ENCODE results near the gene NPIPB2. TPM values are rescaled to one million over a fixed set of nuclear protein-coding genes. Genes with fewer than 3 reads are reported as not detected.
"Not testable (repeated sequence)": the region's sequence is repeated elsewhere in the genome, so short reads cannot be mapped to it uniquely, and the experiment has no call there.

Gene NPIPB2
- 0.96 and 4.9 TPM in 2 replicates for total RNA-seq

DNA sequence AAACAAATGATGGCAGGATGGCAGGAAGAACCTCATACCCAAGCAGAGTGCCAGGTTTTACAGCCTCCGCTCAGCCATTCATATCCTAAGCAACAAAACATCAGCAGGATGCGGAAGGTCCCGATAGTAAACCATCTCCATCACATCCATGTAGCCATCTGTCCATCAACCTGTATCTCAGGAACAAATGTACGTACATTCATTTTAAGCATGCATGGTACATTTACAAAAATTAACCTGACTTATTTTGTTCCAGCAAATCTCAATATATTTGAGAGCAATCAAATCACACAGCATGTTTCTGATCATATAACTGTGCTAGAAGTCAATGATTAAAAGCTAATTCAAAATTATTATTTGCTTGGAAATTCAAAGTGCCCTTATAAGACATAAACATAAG is at the start of gene NPIPB2:
TSS of gene NPIPB2 (minus strand) at position 101 of the 400 bp plus-strand sequence. CDS start at position 101, 0 bp downstream.
- H3K27me3 ChIP-seq (ENCODE audit: control insufficient read depth, insufficient read depth, low read length); H3K4me3 ChIP-seq (ENCODE audit: low read depth, low read length); DNase-seq (ENCODE audit: low read depth); H3K36me3 ChIP-seq (ENCODE audit: control insufficient read depth, insufficient read depth, low read length): not testable (repeated sequence)

DNA sequence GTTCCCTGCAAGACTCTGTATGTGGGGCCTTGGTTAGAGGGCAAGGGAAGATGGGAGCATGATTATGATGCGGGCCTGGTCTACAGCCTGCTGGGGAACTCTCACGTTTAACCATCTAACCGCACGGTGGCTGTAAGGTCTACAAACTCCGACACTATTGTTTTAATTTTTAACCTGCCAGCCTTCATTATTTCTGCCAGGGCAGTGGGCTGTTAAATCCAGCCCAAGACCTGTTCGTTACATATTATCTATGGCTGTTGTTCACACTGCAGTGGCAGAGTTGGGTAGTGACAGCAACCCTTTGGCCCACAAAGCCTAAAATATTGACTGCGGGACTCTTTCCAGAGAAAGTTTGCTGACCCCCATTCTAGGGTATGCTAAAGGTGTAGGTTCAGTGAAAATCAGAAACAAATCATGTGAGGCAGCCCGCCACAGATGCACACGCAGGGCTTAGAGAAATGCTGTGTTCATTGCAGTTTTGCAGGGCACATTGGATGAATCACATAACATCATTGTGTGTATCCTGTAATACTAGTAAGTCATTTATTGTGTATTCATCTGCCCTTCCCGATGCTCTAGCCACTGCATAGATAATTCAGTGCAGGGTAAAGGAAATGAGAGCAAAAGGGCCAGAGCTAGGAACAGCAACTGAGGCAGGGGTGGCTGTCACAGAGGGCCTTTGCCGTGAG is 49.0 kb upstream of the NPIPB2 start:
- Histone ChIP-seq H3K4me3 (ENCODE audit: low read depth, low read length) (no peak overlapping the region), H3K36me3 (ENCODE audit: control insufficient read depth, insufficient read depth, low read length) (no peaks in the 10 kb centered on the region), H3K27me3 (ENCODE audit: control insufficient read depth, insufficient read depth, low read length) (no peaks in the 10 kb centered on the region)
- no peak for DNase-seq (ENCODE audit: low read depth)
- TF ChIP-seq, protein P1, sequence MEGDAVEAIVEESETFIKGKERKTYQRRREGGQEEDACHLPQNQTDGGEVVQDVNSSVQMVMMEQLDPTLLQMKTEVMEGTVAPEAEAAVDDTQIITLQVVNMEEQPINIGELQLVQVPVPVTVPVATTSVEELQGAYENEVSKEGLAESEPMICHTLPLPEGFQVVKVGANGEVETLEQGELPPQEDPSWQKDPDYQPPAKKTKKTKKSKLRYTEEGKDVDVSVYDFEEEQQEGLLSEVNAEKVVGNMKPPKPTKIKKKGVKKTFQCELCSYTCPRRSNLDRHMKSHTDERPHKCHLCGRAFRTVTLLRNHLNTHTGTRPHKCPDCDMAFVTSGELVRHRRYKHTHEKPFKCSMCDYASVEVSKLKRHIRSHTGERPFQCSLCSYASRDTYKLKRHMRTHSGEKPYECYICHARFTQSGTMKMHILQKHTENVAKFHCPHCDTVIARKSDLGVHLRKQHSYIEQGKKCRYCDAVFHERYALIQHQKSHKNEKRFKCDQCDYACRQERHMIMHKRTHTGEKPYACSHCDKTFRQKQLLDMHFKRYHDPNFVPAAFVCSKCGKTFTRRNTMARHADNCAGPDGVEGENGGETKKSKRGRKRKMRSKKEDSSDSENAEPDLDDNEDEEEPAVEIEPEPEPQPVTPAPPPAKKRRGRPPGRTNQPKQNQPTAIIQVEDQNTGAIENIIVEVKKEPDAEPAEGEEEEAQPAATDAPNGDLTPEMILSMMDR (IDR thresholded peaks at IDR 0.05; ENCODE audit: insufficient read depth, low read length, poor library complexity, severe bottlenecking) = no peak

DNA sequence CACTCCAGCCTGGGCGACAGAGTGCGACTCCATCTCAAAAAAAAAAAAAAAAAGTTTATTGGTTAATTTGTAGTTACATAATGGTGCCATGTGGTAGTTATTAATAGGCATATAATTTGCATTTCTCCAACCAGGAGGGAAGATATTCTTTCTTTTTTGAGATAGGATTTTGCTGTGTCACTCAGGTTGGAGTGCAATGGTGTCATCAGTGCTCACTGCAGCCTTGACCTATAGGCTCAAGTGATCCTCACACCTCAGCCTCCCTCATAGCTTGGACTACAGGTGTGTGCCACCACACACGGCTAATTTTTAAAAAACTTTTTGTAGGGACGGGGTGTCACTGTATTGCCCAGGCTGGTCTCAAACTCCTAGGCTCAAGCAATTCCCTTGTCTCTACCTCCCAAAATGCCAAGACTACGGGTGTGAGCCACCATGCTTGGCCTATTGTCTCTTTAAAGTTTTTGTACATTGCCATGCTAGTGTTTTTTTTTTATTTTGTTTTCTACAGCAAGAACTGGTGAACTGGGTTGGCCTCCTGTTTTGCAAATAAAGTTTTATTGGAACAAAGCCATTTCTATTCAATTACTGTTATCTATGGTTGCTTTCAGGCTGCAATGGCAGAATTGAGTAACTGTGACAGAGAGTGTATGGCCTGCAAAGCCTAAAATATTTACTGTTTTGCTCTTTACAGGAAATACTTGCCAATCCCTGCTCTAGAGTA is 46.6 kb upstream of the NPIPB2 start:
- Histone ChIP-seq H3K36me3 (ENCODE audit: control insufficient read depth, insufficient read depth, low read length) (no peaks in the 10 kb centered on the region), H3K4me3 (ENCODE audit: low read depth, low read length) (no peak overlapping the region), H3K27me3 (ENCODE audit: control insufficient read depth, insufficient read depth, low read length) (no peaks in the 10 kb centered on the region)
- TF ChIP-seq, protein P1 (IDR thresholded peaks at IDR 0.05; ENCODE audit: insufficient read depth, low read length, poor library complexity, severe bottlenecking) = no peak
- no peak for DNase-seq (ENCODE audit: low read depth)

DNA sequence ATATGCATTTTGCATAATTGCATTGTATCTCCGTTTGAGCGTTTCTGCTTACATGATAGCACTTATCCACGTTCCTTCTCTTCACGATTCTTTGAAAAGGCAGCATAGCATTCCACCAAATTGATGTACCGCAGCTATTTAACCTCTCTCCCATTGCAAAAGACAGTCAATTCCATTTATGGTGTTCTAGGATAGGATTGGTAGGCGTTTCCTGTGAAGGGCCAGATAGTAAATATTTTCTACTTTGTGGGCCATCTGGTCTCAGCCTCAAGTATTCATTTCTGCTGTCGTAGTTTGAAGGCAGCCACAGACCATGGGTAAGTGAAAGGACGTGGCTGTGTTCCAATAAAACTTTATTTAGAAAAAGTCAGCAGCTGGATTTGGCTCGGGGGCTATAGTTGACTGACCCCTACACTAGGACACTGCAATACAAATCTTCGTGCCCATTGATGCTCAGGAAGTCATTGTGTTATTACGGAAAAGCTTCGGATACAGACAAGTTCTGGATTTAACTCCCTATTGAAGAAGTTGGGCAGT is 44.7 kb upstream of the NPIPB2 start:
- Histone ChIP-seq H3K4me3 (ENCODE audit: low read depth, low read length) (no peak overlapping the region), H3K27me3 (ENCODE audit: control insufficient read depth, insufficient read depth, low read length) (no peaks in the 10 kb centered on the region), H3K36me3 (ENCODE audit: control insufficient read depth, insufficient read depth, low read length) (no peaks in the 10 kb centered on the region)
- TF ChIP-seq, protein P1 (IDR thresholded peaks at IDR 0.05; ENCODE audit: insufficient read depth, low read length, poor library complexity, severe bottlenecking) = no peak
- DNase-seq (ENCODE audit: low read depth) = no peak

DNA sequence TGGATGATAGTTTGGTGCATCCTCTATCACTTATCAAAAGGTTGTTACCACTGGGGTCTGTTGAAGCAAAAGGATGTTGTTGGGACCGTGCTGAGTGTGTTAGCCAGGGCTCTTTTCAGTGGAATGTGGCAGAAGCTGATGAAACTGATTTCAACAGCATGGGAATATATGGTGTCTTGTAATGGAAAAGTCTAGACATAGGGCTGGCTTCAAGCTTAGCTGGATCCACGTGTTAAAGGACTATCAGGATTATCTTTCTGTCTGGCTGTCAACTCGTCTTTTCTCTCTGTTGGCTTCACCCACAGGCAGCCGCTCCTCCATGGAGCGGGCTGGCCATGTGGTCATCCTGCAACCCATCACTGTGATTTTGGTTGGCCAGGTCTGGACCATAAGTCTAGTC is 43.4 kb upstream of the NPIPB2 start:
- TF ChIP-seq, protein P1 (IDR thresholded peaks at IDR 0.05; ENCODE audit: insufficient read depth, low read length, poor library complexity, severe bottlenecking) = no peak
- DNase-seq (ENCODE audit: low read depth) = no peak
- no peaks in the 10 kb centered on the region for H3K36me3 ChIP-seq (ENCODE audit: control insufficient read depth, insufficient read depth, low read length)

DNA sequence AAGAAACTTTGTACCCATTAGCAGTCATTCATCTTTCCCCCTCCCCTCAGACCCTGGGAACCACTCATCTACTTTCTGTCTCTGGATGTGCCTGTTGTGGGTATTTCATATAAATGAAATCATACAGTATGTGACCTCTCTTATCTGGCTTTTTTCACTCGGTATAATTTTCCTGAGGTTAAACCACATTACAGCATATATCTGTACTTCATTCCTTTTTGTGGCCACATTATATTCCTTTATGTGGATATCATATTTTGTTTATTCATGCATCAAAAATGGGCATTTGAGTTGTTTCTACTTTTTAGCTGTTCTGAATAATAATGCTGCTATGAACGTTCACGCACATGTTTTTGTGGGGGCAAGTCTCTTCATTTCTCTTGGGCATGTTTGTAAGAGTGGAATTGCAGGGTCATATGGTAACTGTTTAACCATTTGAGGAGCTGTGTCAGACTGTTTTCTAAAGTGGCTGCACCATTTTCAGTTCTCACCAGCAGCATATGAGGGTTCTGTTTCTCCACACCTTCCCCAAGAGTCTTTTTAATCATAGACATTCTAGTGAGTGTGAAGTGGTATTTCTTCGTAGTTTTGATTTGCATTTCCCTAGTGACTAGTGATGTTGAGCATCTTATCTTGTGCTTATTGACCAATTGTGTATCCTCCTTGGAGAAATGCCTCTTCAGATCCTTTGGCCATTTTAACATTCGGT is 38.4 kb upstream of the NPIPB2 start:
- H3K4me3 ChIP-seq (ENCODE audit: low read depth, low read length) = no peak overlapping the region
- H3K27me3 ChIP-seq (ENCODE audit: control insufficient read depth, insufficient read depth, low read length) = no peaks in the 10 kb centered on the region
- TF ChIP-seq, protein P1 (IDR thresholded peaks at IDR 0.05; ENCODE audit: insufficient read depth, low read length, poor library complexity, severe bottlenecking) = no peak
- no peak for DNase-seq (ENCODE audit: low read depth)
- no peaks in the 10 kb centered on the region for H3K36me3 ChIP-seq (ENCODE audit: control insufficient read depth, insufficient read depth, low read length)

More for the DNA sequence above, 43.4 kb upstream of the NPIPB2 start:
- H3K27me3 ChIP-seq (ENCODE audit: control insufficient read depth, insufficient read depth, low read length) = no peaks in the 10 kb centered on the region
- H3K4me3 ChIP-seq (ENCODE audit: low read depth, low read length) = no peak overlapping the region

Measured in kidney epithelial cell (primary cell).